Measurements from ENCODE around the gene EPB42. TPM values are rescaled to one million over a fixed set of nuclear protein-coding genes. Genes with fewer than 3 reads are reported as not detected.

Gene EPB42
- total RNA-seq, 1 experiment from 2014 or later: not detected

- intact Hi-C loops (cut with micrococcal nuclease; ENCODE audit: unreplicated experiment): no loop called here
- TF ChIP-seq EZH2 (IDR thresholded peaks at IDR 0.05; ENCODE audit: borderline replicate concordance, low read depth, low read length, poor library complexity, severe bottlenecking): no peak
- no peak for TF ChIP-seq CTCF (conservative IDR thresholded peaks at IDR 0.05; ENCODE audit: low read depth, low read length)
- H3K27me3 ChIP-seq (replicated peaks; ENCODE audit: insufficient read depth, low read depth, low read length, poor library complexity): no peaks in the 10 kb centered on the region
- H3K27ac ChIP-seq (ENCODE audit: low read depth, low read length, poor library complexity, severe bottlenecking): no peak overlapping the region
- no peaks in the 10 kb centered on the region for H3K36me3 ChIP-seq (ENCODE audit: insufficient read depth, low read length, poor library complexity, severe bottlenecking)
- no peak for DNase-seq (ENCODE audit: low spot score)
- no peaks in the 10 kb centered on the region for H3K4me1 ChIP-seq (ENCODE audit: insufficient read depth, low read length, poor library complexity, severe bottlenecking)
- no TSS peak for BruUV-seq (replicated peaks)
- no peaks in the 10 kb centered on the region for H3K9me3 ChIP-seq (ENCODE audit: low read depth, low read length, poor library complexity, severe bottlenecking)
- H3K4me3 ChIP-seq (ENCODE audit: low read depth, low read length, poor library complexity, severe bottlenecking): no peak overlapping the region
- POLR2A ChIA-PET (ENCODE audit: low non-redundant PET): no interaction called here
- CTCF ChIA-PET: interaction anchor here (1.4 kb wide), 1 partner anchor 15 kb away, joined by 5 read pairs; no protein-coding TSS in a partner anchor
Measured at GRCh38 chr15:43210172-43210745, 10.6 kb downstream of the EPB42 start.

GRCh38 chr15:43209059-43209824, 11.6 kb downstream of the EPB42 start:
- ChIA-PET CTCF (interaction anchor here (0.5 to 1.4 kb wide), 4 partner anchors 16 to 628 kb away, joined by 3 to 5 read pairs (median 3); no protein-coding TSS in a partner anchor), POLR2A (ENCODE audit: low non-redundant PET) (no interaction called here)
- Histone ChIP-seq H3K4me3 (ENCODE audit: low read depth, low read length, poor library complexity, severe bottlenecking) (no peak overlapping the region), H3K36me3 (ENCODE audit: insufficient read depth, low read length, poor library complexity, severe bottlenecking) (no peaks in the 10 kb centered on the region), H3K9me3 (ENCODE audit: low read depth, low read length, poor library complexity, severe bottlenecking) (no peaks in the 10 kb centered on the region), H3K27me3 (replicated peaks; ENCODE audit: insufficient read depth, low read depth, low read length, poor library complexity) (no peaks in the 10 kb centered on the region), H3K27ac (ENCODE audit: low read depth, low read length, poor library complexity, severe bottlenecking) (no peak overlapping the region), H3K4me1 (ENCODE audit: insufficient read depth, low read length, poor library complexity, severe bottlenecking) (no peaks in the 10 kb centered on the region)
- DNase-seq (ENCODE audit: low spot score): no peak
- intact Hi-C loops (cut with micrococcal nuclease; ENCODE audit: unreplicated experiment): no loop called here
- BruUV-seq (replicated peaks): no TSS peak
- no peak; the same call in 1 of the 2 replicates for TF ChIP-seq CTCF (conservative IDR thresholded peaks at IDR 0.05; ENCODE audit: low read depth, low read length)
- no peak for TF ChIP-seq EZH2 (IDR thresholded peaks at IDR 0.05; ENCODE audit: borderline replicate concordance, low read depth, low read length, poor library complexity, severe bottlenecking)

GRCh38 chr15:43208052-43209002, 12.5 kb downstream of the EPB42 start:
- Histone ChIP-seq H3K27me3 (replicated peaks; ENCODE audit: insufficient read depth, low read depth, low read length, poor library complexity) (no peaks in the 10 kb centered on the region), H3K4me3 (ENCODE audit: low read depth, low read length, poor library complexity, severe bottlenecking) (no peak overlapping the region), H3K27ac (ENCODE audit: low read depth, low read length, poor library complexity, severe bottlenecking) (no peak overlapping the region), H3K4me1 (ENCODE audit: insufficient read depth, low read length, poor library complexity, severe bottlenecking) (no peaks in the 10 kb centered on the region), H3K36me3 (ENCODE audit: insufficient read depth, low read length, poor library complexity, severe bottlenecking) (no peaks in the 10 kb centered on the region), H3K9me3 (ENCODE audit: low read depth, low read length, poor library complexity, severe bottlenecking) (no peaks in the 10 kb centered on the region)
- POLR2A ChIA-PET (ENCODE audit: low non-redundant PET): no interaction called here
- BruUV-seq (replicated peaks): no TSS peak
- CTCF ChIA-PET: interaction anchor here (0.5 to 0.6 kb wide), 2 partner anchors 17 to 627 kb away, joined by 3 read pairs; no protein-coding TSS in a partner anchor
- intact Hi-C loops (cut with micrococcal nuclease; ENCODE audit: unreplicated experiment): no loop called here
- no peak for TF ChIP-seq EZH2 (IDR thresholded peaks at IDR 0.05; ENCODE audit: borderline replicate concordance, low read depth, low read length, poor library complexity, severe bottlenecking)
- no peak for TF ChIP-seq CTCF (conservative IDR thresholded peaks at IDR 0.05; ENCODE audit: low read depth, low read length)
- DNase-seq (ENCODE audit: low spot score): no peak
